ENCODE measurements around the gene PEAK3.

Gene PEAK3

GRCh38 chr19:2235381-2236063 lies 46.5 kb downstream of the PEAK3 start:
- no peak for DNase-seq

DNA sequence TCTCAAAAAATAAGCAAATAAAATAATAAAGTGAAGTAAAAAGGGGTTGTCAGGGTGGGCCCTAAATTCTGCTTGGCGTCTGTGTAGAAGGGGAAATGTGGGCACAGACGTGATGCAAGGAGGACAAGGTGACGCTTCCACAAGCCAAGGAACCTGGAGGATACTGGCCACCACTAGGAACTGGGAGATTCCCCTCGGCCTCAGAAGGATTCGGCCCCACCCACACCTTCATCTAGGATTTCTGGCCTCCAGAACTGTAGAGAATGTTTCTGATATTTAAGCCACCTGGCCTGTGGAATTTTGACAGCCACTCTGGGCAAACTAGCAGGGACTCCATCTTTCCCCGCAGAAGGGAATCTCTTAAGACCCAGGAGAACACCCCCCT lies 47.0 kb downstream of the PEAK3 start:
- no peak for DNase-seq

GRCh38 chr19:2233601-2234280 lies 48.2 kb downstream of the PEAK3 start:
- no peak for DNase-seq

DNA sequence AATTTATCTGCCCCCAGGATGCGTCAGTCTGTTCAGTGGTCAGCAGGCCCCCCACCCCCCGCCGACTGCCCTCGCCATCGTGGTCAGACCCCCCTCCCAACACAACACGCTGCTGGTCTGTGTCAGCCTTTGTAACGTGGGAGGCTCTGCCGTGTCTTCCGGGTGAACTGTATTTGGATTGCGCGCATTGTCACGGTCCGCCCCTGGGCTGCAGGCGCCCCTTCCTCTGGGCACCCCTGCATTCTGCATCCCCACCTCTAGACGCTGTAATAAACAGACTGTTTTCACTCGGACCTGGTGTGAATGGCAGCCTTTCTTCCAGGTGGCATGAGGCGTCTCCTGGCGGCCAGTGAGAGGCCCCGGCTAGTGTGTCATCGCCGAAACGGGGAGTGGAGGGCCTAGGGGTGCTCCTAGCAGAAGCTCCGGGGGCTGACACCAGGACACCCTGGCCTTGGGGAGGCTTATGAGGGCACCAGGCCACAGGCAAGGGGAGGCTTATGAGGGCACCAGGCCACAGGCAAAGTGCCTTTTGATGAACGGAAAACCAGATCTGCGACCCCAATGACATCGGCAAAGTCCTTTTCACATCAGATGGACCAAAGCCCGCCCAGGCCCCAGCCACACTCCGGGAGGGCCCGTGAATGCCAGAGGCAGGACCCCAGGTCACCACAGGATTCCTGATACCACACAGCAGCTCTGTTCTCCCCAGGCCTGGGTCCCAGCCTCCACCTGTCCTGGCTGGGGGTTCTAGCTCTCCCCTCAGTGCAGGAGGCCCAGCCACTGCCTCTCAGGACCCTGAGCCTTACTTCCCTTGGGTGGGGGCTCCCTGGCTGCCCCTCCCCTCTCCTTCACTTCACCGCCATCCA lies 49.5 kb downstream of the PEAK3 start:
- DNase-seq: no peak

GRCh38 chr19:2231621-2232221 lies 50.3 kb downstream of the PEAK3 start:
- DNase-seq: no peak

GRCh38 chr19:2230807-2231533 lies 51.0 kb downstream of the PEAK3 start:
- DNase-seq: no peak

GRCh38 chr19:2230033-2230531 lies 51.9 kb downstream of the PEAK3 start:
- DNase-seq: no peak

GRCh38 chr19:2229103-2230032 lies 52.6 kb downstream of the PEAK3 start:
- DNase-seq: no peak

DNA sequence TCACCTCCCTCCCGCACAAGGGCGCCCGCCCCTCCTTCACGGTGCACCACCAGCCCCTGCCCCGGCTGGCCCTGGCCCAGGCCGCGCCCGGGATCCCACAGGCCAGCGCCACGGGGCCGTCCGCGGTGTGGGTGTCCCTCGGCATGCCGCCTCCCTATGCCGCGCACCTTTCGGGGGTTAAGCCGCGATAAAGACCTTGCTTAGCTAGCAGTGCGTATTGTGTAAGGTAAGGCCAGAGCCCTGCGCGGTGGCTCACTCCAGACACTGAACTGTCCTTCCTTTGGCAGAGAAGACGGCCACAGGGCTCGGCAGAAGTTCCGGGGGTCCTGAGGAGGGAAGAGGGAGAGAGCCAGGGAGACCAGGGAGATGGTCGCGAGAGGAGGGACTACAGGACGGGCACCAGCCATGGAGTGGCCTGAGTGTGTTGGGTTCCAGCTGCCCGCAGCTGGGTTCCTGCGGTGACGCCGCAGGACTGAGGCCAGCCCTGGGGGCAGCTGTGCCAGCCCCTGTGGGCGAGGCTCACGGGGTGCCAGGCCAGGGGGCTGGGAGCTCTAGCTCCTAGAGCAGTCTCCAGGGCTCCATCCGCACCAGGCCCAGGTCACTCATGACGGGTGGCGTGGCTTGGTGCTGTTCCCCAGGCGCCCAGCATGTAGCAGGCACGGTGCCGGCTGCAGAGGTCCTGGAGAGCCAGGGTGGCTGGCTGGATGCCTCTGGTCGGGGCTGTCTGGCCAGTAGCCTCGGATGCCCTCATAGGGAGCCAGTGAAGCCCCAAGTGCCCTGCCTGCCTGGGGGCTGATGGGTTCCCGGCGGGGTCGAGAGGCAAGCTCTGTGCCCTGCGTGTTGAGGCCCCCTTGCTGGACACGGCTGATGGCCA lies 53.6 kb downstream of the PEAK3 start:
- no peak for DNase-seq

DNA sequence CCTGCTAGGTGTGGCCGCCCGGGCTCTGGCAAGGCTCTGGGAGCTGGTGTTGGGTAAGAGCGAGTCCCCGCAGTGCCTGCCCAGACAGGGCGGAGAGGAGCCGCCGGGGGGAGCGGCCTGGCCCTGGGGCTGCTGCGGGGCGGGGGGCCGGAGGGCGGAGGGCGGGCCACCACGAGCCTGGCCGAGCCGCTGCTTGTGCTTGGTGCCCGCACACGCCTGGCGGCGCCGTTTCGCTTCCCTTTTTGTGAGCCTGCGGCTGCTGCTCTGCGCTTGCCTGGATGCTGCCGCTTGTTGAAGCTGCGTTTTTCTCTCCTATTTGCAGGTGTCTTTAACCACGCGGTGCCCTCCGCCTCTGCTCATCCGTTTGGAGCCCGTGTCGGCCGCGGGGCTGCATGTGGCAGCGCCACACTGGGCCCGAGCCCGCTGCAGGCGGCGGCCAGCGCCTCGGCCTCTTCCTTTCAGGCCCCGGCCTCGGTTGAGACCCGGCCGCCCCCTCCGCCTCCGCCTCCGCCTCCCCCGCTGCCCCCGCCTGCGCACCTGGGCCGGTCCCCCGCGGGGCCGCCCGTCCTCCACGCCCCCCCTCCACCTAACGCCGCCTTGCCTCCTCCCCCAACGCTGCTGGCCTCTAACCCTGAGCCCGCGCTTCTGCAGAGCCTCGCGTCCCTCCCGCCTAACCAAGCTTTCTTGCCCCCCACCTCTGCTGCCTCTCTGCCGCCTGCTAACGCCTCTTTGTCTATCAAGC lies 54.4 kb downstream of the PEAK3 start:
- DNase-seq: no peak

- no peak for DNase-seq
These were observed 55.1 kb downstream of the PEAK3 start for GRCh38 chr19:2226840-2227360.

DNA sequence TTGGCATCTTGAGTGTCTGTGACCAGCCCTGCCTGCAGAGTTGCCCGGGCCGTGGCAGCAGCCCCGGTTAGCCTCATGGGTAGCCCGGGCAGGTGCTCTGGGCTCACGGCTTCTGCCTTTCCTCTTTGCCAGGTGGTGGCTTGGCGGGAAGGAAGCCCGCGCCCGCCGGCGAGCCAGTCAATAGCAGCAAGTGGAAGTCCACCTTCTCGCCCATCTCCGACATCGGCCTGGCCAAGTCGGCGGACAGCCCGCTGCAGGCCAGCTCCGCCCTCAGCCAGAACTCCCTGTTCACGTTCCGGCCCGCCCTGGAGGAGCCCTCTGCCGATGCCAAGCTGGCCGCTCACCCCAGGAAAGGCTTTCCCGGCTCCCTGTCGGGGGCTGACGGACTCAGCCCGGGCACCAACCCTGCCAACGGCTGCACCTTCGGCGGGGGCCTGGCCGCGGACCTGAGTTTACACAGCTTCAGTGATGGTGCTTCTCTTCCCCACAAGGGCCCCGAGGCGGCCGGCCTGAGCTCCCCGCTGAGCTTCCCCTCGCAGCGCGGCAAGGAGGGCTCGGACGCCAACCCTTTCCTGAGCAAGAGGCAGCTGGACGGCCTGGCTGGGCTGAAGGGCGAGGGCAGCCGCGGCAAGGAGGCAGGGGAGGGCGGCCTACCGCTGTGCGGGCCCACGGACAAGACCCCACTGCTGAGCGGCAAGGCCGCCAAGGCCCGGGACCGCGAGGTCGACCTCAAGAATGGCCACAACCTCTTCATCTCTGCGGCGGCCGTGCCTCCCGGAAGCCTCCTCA lies 55.7 kb downstream of the PEAK3 start:
- no peak for DNase-seq

- no peak for DNase-seq
These were observed 56.4 kb downstream of the PEAK3 start for GRCh38 chr19:2225415-2226050.

- no peak for DNase-seq
These were observed 57.1 kb downstream of the PEAK3 start for GRCh38 chr19:2224754-2225349.

Measured in islet precursor cell (in vitro differentiated cells).